Gastroesophageal sphincter (tissue), 4 donors: ENCODE results near the gene SPINT4. TPM values are rescaled to one million over a fixed set of nuclear protein-coding genes. Genes with fewer than 3 reads are reported as not detected.
"Not testable (repeated sequence)": the region's sequence is repeated elsewhere in the genome, so short reads cannot be mapped to it uniquely, and the experiment has no call there.

Experiments used
- ATAC-seq: fragments of 150-250 bp; one replicate; pipeline ENCODE4 v1.9.1; 2016; ENCODE audit warnings: mild to moderate bottlenecking, moderate library complexity
- H3K27ac ChIP-seq, 4 donors: fragments of 200-600 bp; sonication (generic) in 3 of 4; 1 replicate in 3 of 4; 2 replicates in 1 of 4; pipeline ENCODE4 v1.5.1; 2016 to 2019
- H3K27me3 ChIP-seq: fragments of 200-600 bp; sonication (generic); one replicate; pipeline ENCODE4 v1.5.1; 2019
- H3K36me3 ChIP-seq, 2 donors: fragments of 200-600 bp; sonication (generic); one replicate each; pipeline ENCODE4 v1.5.1; 2019; ENCODE audit warnings: control low read depth in 1 of 2
- H3K4me1 ChIP-seq, 3 donors: fragments of 200-600 bp; sonication (generic); 1 replicate in 2 of 3; 2 replicates in 1 of 3; pipeline ENCODE4 v1.5.1; 2016 to 2019; ENCODE audit warnings: control low read depth in 2 of 3
- H3K4me3 ChIP-seq, 2 donors: fragments of 200-600 bp; sonication (generic); one replicate each; pipeline ENCODE4 v1.5.1; 2019; ENCODE audit warnings: mild to moderate bottlenecking in 1 of 2, moderate library complexity in 1 of 2
- H3K9me3 ChIP-seq, 3 donors: fragments of 200-600 bp; sonication (generic); one replicate each; pipeline ENCODE4 v1.5.1; 2017 to 2019; ENCODE audit warnings: control low read depth in 2 of 3
- CTCF ChIP-seq, 4 experiments: fragments of 200-600 bp in 2 of 4; fragments of 450-650 bp in 2 of 4; sonication (generic) in 1 of 4; IDR thresholded peaks; one replicate each; pipeline ENCODE4 v1.5.1; 2017 to 2019; ENCODE audit warnings: antibody characterized with exemption in 4 of 4, mild to moderate bottlenecking in 2 of 4, moderate library complexity in 2 of 4
- EP300 ChIP-seq: sonication (generic); formaldehyde crosslinking; IDR thresholded peaks from one replicate; pipeline ENCODE4 v1.6.1; 2017; ENCODE audit warnings: antibody characterized with exemption, mild to moderate bottlenecking
- POLR2A ChIP-seq, 2 donors: fragments of 450-650 bp; IDR thresholded peaks; one replicate each; pipeline ENCODE4 v1.6.1; 2017; ENCODE audit warnings: antibody characterized with exemption in 2 of 2, mild to moderate bottlenecking in 2 of 2, moderate library complexity in 1 of 2
- POLR2AphosphoS5 ChIP-seq: sonication (generic); formaldehyde crosslinking; IDR thresholded peaks from one replicate; pipeline ENCODE4 v1.6.1; 2017; ENCODE audit warnings: antibody characterized with exemption
- WGBS, 2 donors: methylation state at CpG; one replicate each; pipeline ENCODE4 v1.1.5; 2018; ENCODE audit warnings: low coverage in 1 of 2; 5-methylcytosine and 5-hydroxymethylcytosine counted together
- total RNA-seq, 4 donors: library from RNA; depleted of rRNA; stranded (reverse); fragments of >200 nt; gene quantifications; one replicate each; pipeline ENCODE4 v1.1.0, GENCODE V29; 2016

Gene SPINT4
- total RNA-seq, 4 donors from 2014 or later: not detected

DNA sequence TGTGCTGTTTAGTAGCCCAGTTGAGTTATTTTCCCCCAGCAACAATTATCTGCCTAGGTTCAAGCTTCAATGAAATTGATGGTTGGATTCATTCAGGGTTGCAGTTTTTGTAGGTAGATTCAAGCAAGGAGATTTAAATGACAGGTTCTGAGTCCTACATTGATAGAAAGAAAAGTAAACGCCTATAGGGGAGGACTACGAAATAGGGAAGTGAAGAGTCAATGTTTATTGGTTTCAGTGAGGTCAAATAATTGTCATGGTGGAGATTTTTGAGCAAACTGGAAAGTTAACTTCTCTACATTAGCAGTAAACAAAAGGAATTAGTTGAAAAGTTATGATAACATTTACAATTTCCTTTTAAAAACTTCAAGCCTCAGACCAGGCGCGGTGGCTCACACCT is 21.0 kb upstream of the SPINT4 start:
- no peak overlapping the region for H3K27ac ChIP-seq
- 61 to 71% methylated on average over 4 of the region's 4 CpGs for WGBS, 2 donors
- ATAC-seq: no peak
- no peak overlapping the region for H3K4me3 ChIP-seq
- no peaks in the 10 kb centered on the region for H3K36me3 ChIP-seq
- no peaks in the 10 kb centered on the region for H3K4me1 ChIP-seq
- H3K27me3 ChIP-seq: no peaks in the 10 kb centered on the region
- TF ChIP-seq POLR2AphosphoS5 (no peak), POLR2A (IDR thresholded peaks at IDR 0.05) (no peak), CTCF (IDR thresholded peaks at IDR 0.05) (no peak), EP300 (no peak)
- no peaks in the 10 kb centered on the region for H3K9me3 ChIP-seq

DNA sequence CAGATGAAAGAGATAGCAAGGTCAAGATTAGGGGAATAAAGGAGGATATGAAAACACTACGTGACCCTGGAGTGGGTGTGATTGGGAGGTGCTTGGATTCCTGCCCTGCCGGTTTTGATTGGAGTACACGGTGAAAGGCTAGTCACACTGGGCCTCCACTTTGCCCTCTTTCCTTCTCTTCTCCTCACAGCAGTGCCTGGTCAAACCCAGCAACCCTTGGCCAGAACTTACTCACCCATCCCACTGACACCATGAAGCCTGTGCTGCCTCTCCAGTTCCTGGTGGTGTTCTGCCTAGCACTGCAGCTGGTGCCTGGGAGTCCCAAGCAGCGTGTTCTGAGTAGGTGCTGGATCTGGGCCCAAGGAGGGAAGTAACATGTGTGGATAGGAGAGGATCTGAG is 20.3 kb upstream of the SPINT4 start, which contains the start of gene WFDC13:
Gene WFDC13 (plus strand): TSS at position 166 of the 400 bp plus-strand sequence. CDS start 86 bp downstream, at position 252.
- ATAC-seq: no peak
- 72 to 73% methylated on average over 3 to 4 of the region's 4 CpGs for WGBS, 2 donors
- H3K9me3 ChIP-seq: no peaks in the 10 kb centered on the region
- H3K27me3 ChIP-seq: no peaks in the 10 kb centered on the region
- no peak within 1 kb of the TSS for H3K27ac ChIP-seq
- TF ChIP-seq CTCF (IDR thresholded peaks at IDR 0.05) (no peak), EP300 (no peak), POLR2A (IDR thresholded peaks at IDR 0.05) (no peak), POLR2AphosphoS5 (no peak)
- no peaks in the 10 kb centered on the region for H3K36me3 ChIP-seq
- no peaks in the 10 kb centered on the region for H3K4me1 ChIP-seq
- no peak within 1 kb of the TSS for H3K4me3 ChIP-seq

GRCh38 chr20:45704969-45705637 is 17.0 kb upstream of the SPINT4 start, which contains the start of gene WFDC10B:
WFDC10B (minus strand) TSS chr20:45705019; CDS start chr20:45685992, 19,027 bp downstream.
- Histone ChIP-seq H3K4me1 (no peaks in the 10 kb centered on the region), H3K36me3 (no peaks in the 10 kb centered on the region), H3K9me3 (no peaks in the 10 kb centered on the region), H3K27ac (no peak within 1 kb of the TSS), H3K4me3 (no peak within 1 kb of the TSS), H3K27me3 (no peaks in the 10 kb centered on the region)
- WGBS, 2 donors: 86% methylated on average over 1 of the region's 1 CpG; no CpG with 5 or more reads in 1 of the 2 donors
- no peak for TF ChIP-seq POLR2AphosphoS5
- no peak for TF ChIP-seq POLR2A (IDR thresholded peaks at IDR 0.05)
- TF ChIP-seq CTCF (IDR thresholded peaks at IDR 0.05): no peak
- no peak for TF ChIP-seq EP300
- ATAC-seq: no peak

- not testable (repeated sequence) for ATAC-seq, H3K4me3 ChIP-seq, H3K36me3 ChIP-seq, H3K27ac ChIP-seq, H3K4me1 ChIP-seq
- Histone ChIP-seq H3K27me3 (peaks cover 14% of the 10 kb centered on the region), H3K9me3 (peaks cover 0 to 27% (median 0%) of the 10 kb centered on the region in 3 donors)
Observed at GRCh38 chr20:45716141-45716688, 5.9 kb upstream of the SPINT4 start.

- TF ChIP-seq POLR2AphosphoS5 (no peak), CTCF (IDR thresholded peaks at IDR 0.05) (no peak), EP300 (no peak), POLR2A (IDR thresholded peaks at IDR 0.05) (no peak)
- Histone ChIP-seq H3K4me3 (no peak overlapping the region), H3K27me3 (peaks cover 7% of the 10 kb centered on the region), H3K27ac (no peak overlapping the region), H3K9me3 (no peaks in the 10 kb centered on the region), H3K36me3 (no peaks in the 10 kb centered on the region), H3K4me1 (no peaks in the 10 kb centered on the region)
- ATAC-seq: no peak
Observed at GRCh38 chr20:45725134-45725533, 3.0 kb downstream of the SPINT4 start.
